Colon (tissue), 2 donors: Measurements from ENCODE around the gene STK17B.

Source experiments
- FAIRE-seq: peaks from 2 replicates; lab custom pipeline; 2012; peaks lifted over from hg19 to GRCh38; lab: Jason Lieb, UNC
- donor health status: control.
- donor health status: control.

The STK17B gene

DNA sequence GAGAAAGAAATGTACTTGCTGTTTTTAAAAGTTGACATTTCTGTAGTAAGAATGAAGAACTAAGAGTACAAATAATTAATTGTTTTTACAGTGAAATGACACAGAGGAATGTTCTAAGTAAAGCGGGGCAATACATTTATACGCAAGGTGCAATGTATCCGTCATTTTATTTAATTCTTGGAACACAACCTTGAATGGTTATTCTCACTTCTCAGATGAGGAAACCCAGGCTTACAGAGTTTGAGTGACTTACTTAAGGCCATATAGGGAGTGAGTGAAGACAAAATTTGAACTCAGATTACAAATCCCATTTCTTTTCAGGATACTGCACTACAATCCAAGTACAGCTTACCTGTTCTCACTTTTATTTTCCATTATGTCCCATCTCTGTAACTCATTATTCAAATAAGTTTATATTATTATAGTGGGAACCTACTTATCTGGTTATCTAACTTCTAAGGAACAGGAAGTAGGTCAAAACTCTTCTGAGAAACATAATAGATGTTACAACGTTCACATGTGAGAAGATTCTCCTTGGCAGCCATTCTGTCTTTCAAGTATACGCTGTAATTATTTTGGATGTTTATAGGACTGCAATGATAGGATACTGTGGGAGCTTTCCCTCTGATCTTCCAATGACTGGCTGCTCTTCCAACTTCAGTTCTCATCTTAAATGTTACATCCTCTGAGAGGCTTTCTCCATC is 12.3 kb upstream of the STK17B start:
- FAIRE-seq = no peak

DNA sequence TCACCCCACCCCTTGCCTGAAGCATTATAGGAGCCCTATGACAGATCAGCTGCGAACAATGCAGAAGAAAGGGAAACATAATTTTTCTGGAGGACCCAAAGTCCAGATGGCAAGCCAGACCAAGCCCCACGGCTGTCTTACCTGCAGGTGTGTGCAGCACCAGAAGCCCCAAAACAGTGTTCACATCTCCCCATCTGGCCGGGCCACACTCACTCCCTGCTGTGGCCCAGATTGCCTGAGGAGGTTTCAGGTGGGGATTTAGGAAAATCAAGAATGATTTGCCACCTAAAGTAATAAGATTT is 11.7 kb upstream of the STK17B start:
- no peak for FAIRE-seq

DNA sequence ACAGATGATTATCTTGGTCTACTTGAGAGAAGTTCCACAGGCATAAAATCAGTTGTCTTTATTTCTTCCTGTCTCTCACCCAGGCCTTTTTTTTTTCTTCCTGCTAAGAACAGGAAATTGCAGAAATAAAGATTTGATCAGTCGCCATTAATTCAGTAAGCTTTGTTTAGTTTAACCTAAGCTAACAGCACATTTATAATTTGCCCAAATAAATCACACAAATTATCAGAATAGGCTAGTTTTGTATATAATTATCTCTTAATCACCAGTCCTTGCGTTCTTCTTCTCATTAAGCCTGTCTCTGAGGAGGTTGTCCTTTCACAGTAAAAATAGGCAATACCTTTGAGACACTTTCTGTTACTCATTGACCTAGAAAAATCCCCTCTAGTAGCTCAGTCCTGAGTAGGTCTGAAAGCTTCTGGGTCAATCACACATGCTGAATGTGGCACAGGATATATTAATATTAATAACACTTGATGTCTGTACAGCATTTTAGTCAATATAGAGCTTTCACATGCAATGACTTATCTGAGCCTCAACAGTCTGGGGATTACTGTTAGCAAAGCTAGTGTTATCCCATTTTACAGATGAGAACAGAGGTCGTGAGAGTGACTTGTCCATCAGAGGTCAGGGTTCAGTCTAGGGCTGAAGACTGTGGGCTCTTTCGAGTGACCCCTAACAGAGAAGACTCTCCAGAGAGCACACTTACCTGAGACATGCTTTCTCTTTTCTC is 11.2 kb upstream of the STK17B start:
- FAIRE-seq = no peak

DNA sequence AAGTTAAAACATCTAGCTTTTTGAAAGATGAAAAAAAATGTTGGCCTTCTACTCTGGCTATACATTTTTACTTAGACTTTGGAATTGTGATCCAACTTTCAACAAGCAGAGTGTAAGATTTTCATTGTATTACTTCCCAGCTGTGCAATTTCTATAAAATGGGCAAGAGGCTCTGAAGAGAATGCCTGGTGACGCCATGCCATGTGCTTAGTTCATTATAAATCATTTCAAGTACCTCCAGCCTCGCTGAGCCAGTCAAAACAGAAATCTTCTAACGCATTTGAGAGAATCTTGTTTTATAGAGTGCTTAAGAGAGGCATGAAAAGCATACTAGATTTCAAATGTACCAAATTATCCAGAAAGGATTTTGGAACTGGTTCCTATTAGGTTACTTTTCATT is 10.1 kb upstream of the STK17B start:
- FAIRE-seq = no peak

DNA sequence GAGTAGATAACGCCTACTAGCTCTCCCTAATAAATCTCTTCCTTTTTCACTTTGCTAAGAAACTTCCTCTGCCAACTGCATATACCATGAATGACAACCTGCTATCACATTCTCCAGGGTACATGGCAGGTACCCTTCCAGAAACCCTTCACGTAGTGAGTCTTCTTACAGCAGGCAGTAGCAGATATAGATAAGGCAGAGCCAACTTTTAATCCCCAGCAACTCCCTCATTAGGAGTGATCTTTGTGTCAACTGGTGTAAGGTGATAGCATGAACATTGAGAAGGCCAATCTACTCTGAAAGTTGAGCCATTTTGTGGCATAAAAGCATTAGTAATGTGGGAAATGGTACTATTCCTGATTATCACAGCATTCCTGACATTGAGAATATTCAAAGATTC is 5.7 kb upstream of the STK17B start:
- FAIRE-seq = no peak

DNA sequence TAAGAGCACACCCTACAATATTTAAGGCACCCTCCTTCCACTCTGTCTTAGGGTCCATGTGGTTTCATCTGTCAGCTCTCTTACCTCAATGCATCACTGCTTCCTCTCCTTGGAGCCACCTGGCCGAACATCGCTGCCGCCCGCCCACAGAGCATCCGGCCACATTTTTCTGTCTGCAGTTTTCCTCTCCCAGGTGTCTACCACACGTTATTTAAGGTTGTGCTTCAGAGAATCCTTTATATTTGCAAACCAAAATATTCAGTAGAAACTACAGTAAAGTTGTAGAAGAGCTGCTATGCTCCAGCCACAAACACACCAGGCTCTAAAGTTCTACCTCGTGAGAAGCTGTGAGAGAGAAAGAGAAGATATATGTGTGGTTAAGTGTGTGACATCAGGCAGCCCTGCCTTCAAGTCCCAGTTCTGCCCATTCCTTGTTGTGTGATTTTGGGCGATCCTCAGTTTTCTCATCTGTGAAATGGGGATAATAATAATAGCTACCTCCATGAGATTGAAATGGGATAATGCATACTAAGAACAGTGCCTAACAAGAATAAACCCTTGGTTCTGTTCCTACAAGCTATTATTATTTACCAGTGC is 4.9 kb upstream of the STK17B start:
- FAIRE-seq = no peak

DNA sequence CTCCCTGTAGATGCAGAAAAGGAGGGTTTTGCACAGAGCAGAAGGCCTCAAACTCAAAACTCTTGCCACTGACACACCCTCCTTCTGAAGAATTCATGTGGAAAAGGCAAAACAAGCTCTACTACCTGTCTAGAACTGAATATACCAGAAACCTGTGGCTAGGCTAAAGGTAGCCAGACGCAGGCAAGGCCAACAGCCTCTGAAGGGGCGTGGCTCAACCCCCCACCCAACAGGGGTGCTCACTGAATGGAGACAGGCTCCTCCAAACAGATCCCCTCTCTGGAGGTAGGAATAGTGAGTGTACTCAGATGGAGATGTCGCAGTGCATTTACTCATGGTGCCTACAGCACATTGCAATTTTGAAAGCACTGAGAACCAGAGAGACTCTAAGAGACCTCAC is 3.0 kb upstream of the STK17B start:
- no peak for FAIRE-seq

DNA sequence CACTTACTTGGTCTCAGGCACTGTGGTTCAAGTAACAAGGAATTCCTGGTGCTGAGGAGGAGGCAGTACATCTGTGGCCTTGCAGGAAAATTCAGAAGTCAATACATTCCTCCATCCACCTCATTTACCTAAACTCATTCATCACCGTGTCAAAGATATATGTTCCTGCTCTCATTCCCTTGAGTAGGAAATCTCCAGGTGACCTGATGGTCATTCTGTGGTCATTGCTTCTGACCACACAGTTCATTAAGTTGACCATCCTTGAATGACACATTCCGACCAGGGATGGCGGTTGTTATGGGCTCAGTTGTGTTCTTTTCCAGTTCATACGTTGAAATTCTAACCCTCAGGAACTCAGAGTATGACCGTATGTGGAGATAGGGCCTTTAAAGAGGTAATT is 2.1 kb upstream of the STK17B start:
- FAIRE-seq = no peak

DNA sequence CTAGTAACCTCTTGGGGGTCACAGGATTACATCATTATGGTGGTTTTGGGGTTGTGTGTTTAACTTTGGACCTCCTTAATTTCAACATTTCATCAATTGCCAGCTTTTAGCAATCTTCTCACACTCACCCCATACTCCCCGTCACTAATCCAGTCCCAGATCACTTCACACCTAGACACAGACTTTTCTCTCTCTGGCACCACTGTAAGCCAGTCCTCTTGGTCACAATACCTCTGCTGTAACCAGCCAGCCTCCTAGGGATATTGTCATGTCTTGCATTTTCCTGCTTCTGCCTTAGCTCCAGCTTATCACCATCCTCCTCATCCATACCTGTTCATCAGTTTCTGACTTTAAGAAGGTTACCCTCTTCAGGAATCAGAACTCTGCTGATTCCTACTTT is 1.6 kb upstream of the STK17B start:
- no peak for FAIRE-seq

DNA sequence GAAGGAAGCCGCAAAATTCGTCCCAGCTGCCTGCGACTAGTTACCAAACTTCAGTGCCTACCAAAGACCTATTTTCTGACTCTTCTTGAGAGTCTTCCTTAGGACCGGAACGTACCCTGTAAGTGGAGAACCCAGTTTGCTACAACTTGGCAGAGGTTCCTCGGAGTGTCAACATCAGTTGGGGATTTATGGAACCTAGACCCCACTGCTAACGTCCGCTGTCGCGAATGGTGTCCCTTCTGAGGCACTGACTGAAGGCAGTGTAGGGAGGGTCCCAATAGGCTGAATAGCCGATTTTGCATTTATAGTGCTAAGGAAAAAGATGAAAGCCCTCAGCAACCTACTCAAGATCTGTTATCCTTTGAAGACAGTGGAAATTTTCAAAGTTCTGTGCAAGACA is 568 bp upstream of the STK17B start:
- no peak for FAIRE-seq

DNA sequence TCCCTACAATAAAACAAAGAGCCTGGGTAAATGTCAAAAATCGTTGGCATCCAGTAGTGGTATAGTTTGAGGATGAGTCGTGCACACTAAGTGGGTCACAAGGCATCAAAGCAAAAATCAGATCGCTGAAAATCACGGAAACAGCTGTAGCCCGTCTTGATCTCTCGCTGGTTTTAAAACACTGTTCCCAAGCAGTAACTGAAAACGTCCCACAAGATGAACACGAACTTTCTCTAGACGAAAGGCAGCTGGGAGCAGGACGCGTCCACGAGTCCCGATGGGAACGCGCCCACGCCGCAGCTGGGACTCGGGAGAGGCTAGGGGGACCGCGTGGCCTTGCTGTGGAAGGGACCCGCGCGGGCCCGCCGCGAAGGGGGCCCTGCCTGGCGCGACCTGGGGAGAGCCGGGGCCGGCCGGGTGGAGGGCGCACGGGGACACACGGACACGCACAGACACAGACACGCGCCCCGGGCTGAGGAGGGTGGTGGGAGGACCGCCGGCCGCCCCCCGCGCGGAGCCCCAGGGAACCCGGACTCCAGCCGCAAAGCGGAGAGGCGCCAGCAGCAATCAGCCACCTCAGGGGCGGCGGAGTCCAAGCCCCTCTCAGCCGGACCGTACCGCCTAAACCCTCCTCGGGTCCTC is 651 bp downstream of the STK17B start:
- FAIRE-seq = no peak

DNA sequence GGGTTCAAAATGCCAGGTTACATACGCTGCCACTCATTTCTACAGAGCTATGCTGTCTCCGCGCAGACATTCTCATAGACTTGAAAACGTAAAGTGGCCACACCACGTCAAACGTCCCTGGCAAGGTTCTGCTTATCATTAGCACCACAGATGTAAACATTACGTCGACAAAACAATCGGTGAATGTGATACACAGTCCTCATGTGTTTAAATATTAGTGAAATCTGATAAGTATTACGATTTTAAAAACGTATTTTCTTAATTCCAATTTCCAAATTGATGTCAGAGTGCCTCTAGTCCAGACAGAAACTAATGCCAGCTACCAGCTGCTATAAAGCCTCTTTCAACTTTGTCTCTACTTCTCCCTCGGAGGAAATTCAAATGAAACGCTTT is 1.2 kb downstream of the STK17B start:
- FAIRE-seq = no peak

DNA sequence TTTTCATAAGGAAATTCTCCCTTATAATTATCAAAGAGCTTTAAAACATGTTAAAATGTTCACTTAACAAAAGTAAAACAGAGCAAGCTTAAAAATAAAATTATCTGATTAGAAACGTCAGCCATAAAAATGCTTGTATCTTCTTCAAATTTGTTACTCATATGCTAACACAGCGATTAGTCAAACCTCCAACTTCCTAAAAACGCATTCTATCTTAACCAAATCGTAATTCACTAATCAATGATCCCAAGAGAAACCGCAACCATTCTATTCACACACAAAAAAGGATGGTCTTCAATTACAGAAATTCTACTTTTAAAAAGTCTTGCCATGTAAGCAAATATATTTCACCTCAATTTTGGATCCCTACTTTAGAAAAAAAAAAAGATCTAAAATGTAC is 1.9 kb downstream of the STK17B start:
- FAIRE-seq = no peak

DNA sequence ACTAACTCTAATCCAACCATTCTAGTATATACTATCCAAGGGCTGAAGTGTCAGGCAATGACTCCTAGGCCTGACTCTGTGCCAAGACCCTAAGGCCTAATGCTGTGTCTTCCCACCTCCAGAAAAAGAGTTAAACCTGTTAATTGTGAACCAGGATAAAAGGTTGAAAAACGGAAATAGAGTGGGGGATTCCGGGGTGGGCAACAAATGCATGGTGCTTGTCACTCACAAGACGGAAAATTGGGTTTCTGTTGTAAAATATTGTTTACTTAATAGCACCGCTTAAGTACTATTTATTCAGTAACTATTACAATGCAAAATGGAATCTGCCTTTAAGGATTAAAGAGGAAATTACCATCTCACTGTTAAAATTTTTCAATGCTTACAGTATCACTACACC is 3.2 kb downstream of the STK17B start:
- no peak for FAIRE-seq

DNA sequence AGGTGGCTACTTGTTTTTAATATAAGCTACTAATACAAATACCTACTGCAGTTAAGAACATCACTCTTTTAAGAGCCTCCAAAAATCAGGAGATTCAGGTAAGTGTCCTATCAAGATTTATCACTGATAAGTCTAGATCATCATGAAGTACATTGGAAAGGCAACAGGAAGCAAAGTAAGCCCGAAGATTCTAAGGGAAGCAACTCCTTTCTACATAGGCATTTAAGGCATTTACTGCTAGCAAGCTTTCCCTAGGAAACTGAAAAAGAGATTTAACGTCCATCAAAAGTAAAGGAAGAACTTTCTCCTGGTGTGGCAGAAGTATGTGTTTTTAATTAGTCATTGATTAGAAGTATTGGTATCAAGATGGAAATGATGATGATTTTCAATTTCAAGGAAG is 3.7 kb downstream of the STK17B start:
- peak; percentile 28 for FAIRE-seq

DNA sequence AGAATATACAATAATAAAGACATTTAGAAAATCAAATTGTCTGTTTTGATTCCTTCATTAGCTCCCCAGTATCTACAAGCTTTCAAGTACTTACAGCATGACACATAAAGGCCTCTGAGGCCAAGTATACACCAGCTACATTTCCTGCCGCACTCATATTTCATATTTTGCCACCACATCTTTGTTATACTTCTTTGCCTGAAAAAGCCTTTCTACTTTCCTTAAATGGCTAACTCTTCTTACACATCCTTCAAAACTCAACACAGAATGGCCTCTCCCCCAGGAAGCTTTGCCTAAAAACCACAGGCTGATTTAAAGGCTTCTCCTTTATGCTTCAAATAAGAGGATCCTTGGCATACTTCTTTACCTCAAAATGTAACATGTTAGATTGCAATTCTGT is 4.5 kb downstream of the STK17B start:
- FAIRE-seq = no peak

DNA sequence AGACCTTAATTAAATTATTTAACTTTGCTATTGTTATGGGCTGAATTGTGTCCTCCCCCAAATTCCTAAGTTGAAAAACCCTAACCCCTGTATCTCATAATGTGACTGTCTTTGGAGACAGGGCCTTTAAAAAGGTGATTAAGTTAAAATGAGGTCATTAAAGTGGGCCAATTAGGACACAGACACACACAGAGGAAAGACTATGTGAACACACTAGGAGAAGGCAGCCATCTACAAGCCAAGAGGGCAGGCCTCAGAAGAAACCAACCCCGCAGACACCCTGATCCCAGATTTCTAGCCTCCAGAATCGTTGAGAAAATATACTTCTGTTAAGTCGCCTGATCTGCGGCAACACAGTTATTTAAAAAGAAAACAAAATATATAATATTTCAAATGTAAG is 6.4 kb downstream of the STK17B start:
- FAIRE-seq = no peak

DNA sequence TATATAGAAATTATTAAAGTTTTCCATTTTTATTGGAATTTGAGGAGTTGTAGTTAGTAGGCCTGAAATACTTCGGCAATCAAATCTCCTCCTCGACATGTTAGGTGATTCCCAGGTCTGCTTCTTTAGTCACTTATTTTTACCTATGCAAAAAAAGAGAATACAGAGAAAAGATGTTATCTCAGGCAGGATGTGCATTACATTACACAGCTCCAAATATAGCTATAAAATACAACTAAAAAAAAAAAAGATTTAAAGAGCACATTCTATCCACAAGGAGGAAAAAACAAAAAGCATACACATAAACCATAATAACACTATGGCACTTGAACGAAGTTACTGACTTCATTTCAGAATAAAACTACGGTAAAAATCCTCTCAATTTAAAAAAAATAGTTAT is 8.1 kb downstream of the STK17B start:
- FAIRE-seq = peak; percentile 14

DNA sequence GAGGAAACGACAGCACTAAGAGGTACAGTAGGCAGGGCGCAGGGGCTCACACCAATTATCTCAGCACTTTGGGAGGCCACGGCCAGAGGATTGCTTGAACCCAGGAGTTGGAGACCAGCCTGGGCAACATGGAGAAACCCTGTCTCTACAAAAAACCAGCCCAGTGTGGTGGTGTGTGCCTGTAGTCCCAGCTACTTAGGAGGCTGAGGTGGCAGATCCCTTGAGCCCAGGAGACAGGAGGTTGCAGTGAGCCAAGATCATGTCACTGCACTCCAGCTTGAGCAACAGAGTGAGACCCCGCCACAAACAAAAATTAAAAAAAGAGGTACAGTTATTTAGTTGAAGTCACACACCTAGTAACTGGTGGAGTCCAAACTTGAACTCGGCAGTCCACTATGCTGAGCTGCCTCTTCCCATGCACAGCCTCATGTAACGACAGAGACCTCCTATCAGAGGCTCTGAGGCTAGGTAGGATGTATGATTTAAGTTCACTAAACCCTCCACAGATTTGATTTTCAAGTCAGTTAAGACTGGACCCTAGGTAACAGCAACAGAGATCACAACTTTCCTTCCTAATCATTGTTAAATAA is 8.7 kb downstream of the STK17B start:
- FAIRE-seq = no peak

DNA sequence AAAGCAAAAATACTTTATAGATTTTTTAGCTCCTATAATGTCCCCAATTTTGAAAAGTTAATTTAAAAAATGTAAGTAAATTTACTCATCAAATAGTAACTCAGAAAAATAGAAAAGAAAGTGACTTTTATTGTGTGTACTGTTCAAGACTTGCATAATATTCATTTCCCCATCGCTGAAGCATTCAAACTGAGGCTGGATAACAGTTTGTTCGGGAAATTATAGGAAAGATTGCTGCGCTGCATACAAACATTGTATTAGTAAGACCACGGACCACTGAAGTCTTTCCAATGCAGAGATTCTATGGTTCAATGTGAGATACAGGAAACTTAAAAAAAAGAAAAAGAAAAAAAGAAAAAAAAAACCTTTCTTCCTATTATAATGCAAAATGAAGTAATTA is 10.4 kb downstream of the STK17B start:
- peak; percentile 69 for FAIRE-seq

DNA sequence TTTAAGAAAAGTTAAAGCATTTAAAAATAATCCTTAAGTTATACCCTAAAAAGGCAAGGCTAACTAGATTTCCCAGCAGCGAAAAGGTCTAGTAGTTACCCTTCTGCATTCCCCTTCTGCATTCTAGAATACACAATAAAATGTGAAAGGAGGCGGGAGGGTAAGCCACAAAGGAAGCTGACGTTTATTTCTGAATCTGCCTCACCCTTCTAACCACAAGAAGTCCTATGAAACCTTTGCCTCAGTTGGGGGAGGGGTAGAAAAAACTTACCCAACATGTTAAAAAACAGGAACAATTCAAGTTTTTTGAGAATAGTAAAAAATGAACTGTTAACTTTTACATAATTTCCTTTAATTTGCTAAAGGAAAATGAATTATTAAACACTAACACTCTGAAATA is 11.3 kb downstream of the STK17B start:
- peak; percentile 98 for FAIRE-seq

DNA sequence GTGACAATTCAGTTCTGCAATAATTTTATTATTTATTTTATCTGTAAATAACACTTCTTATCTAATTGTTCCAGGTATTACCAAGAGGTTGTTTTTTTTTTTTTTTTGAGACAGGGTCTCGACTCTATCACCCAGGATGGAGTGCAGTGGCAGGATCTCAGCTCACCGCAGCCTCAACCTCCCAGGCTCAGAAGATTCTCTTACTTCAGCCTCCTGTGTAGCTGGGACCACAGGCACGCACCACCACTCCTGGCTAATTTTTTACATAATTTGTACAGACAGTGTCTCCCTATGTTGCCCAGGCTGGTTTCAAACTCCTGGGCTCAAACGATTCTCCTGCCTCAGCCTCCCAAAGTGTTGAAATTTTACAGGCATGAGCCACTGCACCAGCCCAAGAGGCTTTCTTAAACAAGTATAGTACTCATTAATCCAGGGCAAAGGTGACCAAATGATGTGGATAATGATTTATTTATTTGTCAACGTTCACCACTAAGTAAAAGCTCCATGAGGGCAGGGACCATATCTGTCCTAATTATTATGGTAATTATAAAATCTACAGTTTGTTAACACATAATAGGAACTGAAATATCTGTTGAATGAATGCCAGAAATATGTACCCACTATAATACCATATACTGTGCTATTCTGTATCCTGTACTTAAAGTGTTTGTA is 12.0 kb downstream of the STK17B start:
- FAIRE-seq = no peak

DNA sequence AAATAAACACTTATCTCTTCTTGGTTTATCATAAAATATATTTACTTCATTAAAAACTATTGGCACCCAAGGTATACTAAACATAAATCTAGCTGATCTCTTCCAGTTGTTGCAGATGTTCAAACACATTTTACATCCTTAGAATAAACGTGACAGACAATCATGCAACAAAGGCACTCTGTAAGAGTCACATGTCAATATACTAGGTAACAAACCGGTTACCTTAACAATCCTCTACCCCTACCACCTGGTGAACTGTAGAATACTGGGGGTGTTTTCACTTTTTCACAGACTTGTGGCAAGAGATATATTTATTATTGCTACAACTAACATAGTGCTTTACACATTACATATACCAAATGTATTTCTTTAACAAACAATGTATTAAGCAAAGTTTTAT is 15.8 kb downstream of the STK17B start:
- FAIRE-seq = no peak
